ENCODE results near the gene SCYGR8.
"Not testable (repeated sequence)": the region's sequence is repeated elsewhere in the genome, so short reads cannot be mapped to it uniquely, and the experiment has no call there.

- TF ChIP-seq POLR2A (IDR thresholded peaks at IDR 0.05; ENCODE audit: control extremely low read depth in 1 of 2, low read depth in 2 of 2, low read length in 2 of 2); JUND (IDR thresholded peaks at IDR 0.05; ENCODE audit: low read length); TEAD4 (IDR thresholded peaks at IDR 0.05; ENCODE audit: low read depth, low read length); POLR2AphosphoS5 (IDR thresholded peaks at IDR 0.05; ENCODE audit: low read depth, low read length); CTCF (IDR thresholded peaks at IDR 0.05; ENCODE audit: control extremely low read depth in 1 of 3, insufficient read depth in 1 of 3, low read depth in 1 of 3, low read length in 3 of 3): not testable (repeated sequence)
Observed at GRCh38 chr2:227722821-227723220, 22.9 kb upstream of the SCYGR8 start.
